ENCODE results near the gene IFNAR1.

GRCh38 chr21:33289199-33289819 is 35.5 kb upstream of the IFNAR1 start:
- TF ChIP-seq SMC3 (conservative IDR thresholded peaks at IDR 0.05; ENCODE audit: insufficient read depth, low read depth, low read length) (no peak), EP300 (IDR thresholded peaks at IDR 0.05; ENCODE audit: low read length) (no peak), KLF16 (IDR thresholded peaks at IDR 0.05) (no peak), POLR2AphosphoS5 (IDR thresholded peaks at IDR 0.05; ENCODE audit: control insufficient read depth, insufficient read depth, low read depth, low read length) (no peak), SRF (CRISPR knock-in tag; IDR thresholded peaks at IDR 0.05) (no peak), ZNF140 (CRISPR knock-in tag; IDR thresholded peaks at IDR 0.05) (no peak), HOMEZ (CRISPR knock-in tag; IDR thresholded peaks at IDR 0.05) (no peak), ZBTB33 (CRISPR knock-in tag; IDR thresholded peaks at IDR 0.05) (no peak), ZKSCAN1 (IDR thresholded peaks at IDR 0.05; ENCODE audit: low read depth, low read length) (no peak), CTCF (IDR thresholded peaks at IDR 0.05 in 2 of 3, conservative IDR thresholded peaks at IDR 0.05 in 1 of 3; ENCODE audit: insufficient read depth in 2 of 3, low read depth in 1 of 3, low read length in 3 of 3) (no peak)
